Endothelial cell (in vitro differentiated cells): ENCODE measurements around the gene PRELP. TPM values are rescaled to one million over a fixed set of nuclear protein-coding genes. Genes with fewer than 3 reads are reported as not detected.

ENCODE experiments used
- DNase-seq: peaks from one replicate; pipeline ENCODE4 v3.0.0; 2021; ENCODE audit warnings: low spot score
- H3K27ac Mint-ChIP-seq: one replicate; pipeline ENCODE4 v1.8.0; 2021; ENCODE audit warnings: mixed read lengths, inconsistent platforms; ENCODE audit not compliant: unreplicated experiment
- H3K27me3 Mint-ChIP-seq: one replicate; pipeline ENCODE4 v1.8.0; 2021; ENCODE audit warnings: mild to moderate bottlenecking, moderate library complexity, mixed read lengths, inconsistent platforms; ENCODE audit not compliant: unreplicated experiment
- H3K36me3 Mint-ChIP-seq: one replicate; pipeline ENCODE4 v1.8.0; 2021; ENCODE audit warnings: mild to moderate bottlenecking, low read depth, mixed read lengths, inconsistent platforms; ENCODE audit not compliant: unreplicated experiment
- H3K4me1 Mint-ChIP-seq: one replicate; pipeline ENCODE4 v1.8.0; 2021; ENCODE audit warnings: mild to moderate bottlenecking, mixed read lengths, inconsistent platforms; ENCODE audit not compliant: unreplicated experiment
- H3K4me3 Mint-ChIP-seq: one replicate; pipeline ENCODE4 v1.8.0; 2021; ENCODE audit warnings: mild to moderate bottlenecking, mixed read lengths, inconsistent platforms; ENCODE audit not compliant: unreplicated experiment
- H3K9me3 Mint-ChIP-seq: one replicate; pipeline ENCODE4 v1.8.0; 2021; ENCODE audit warnings: mixed read lengths, inconsistent platforms; ENCODE audit not compliant: unreplicated experiment
- CTCF ChIP-seq: fragments of 200-600 bp; sonication (generic); IDR thresholded peaks from one replicate; pipeline ENCODE4 v1.5.0; 2021; ENCODE audit warnings: antibody characterized with exemption; ENCODE audit not compliant: unreplicated experiment
- total RNA-seq: library from RNA; stranded (reverse); fragmentation: NEBNext Ultra II Directional; extraction: Animal tissue kit (Norgen Biotek cat#: 25700); gene quantifications from one replicate; pipeline ENCODE4 v1.2.1, GENCODE V29; 2021; ENCODE audit not compliant: unreplicated experiment

PRELP gene
- total RNA-seq, 1 donor from 2014 or later, result 0.13 TPM

DNA sequence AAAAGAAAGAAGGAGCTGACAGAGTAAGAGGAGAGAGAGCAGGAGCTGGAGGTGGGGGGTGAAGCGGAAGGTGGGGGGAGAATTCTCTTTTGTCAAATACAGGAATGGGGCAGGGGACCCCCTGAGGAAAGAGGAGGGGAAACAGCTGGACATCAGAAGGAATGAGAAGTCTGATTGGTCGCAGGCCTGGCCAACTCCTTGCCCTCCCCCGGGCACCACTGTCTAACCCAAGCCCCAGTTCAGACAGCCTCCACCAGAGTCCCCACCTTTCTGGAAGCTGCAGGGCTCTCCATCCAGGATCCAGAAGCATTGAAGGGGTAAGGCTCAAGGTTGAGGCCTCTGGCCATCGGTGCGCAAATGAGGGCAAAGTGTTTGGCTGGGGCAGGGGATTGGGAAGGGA is 18.3 kb downstream of the PRELP start, which contains the start of gene OPTC:
Gene OPTC, plus strand, starts transcription at position 253 of the 400 bp plus-strand sequence. CDS start 1,853 bp downstream, outside the sequence.
- Mint-ChIP-seq H3K36me3 (no peaks in the 10 kb centered on the region), H3K4me1 (peaks cover 4% of the 10 kb centered on the region), H3K4me3 (no peak within 1 kb of the TSS), H3K27me3 (peaks cover 2% of the 10 kb centered on the region), H3K9me3 (no peaks in the 10 kb centered on the region), H3K27ac (no peak within 1 kb of the TSS)
- TF ChIP-seq CTCF, result no peak
- DNase-seq, result no peak

- no peak for TF ChIP-seq CTCF
- Mint-ChIP-seq H3K4me3 (no peak overlapping the region), H3K27ac (no peak overlapping the region), H3K27me3 (peaks cover 4% of the 10 kb centered on the region), H3K36me3 (no peaks in the 10 kb centered on the region), H3K9me3 (no peaks in the 10 kb centered on the region), H3K4me1 (peaks cover 4% of the 10 kb centered on the region)
- DNase-seq, result no peak
These were observed 20.2 kb downstream of the PRELP start for GRCh38 chr1:203495845-203496244.

GRCh38 chr1:203497269-203497777 is 21.7 kb downstream of the PRELP start:
- Mint-ChIP-seq H3K27me3 (peaks cover 4% of the 10 kb centered on the region), H3K4me1 (no peaks in the 10 kb centered on the region), H3K27ac (no peak overlapping the region), H3K4me3 (no peak overlapping the region), H3K36me3 (no peaks in the 10 kb centered on the region), H3K9me3 (no peaks in the 10 kb centered on the region)
- no peak for DNase-seq
- TF ChIP-seq CTCF, result no peak

GRCh38 chr1:203499643-203500278 is 24.2 kb downstream of the PRELP start:
- no peak for DNase-seq
- Mint-ChIP-seq H3K4me1 (peaks cover 3% of the 10 kb centered on the region), H3K9me3 (no peaks in the 10 kb centered on the region), H3K36me3 (no peaks in the 10 kb centered on the region), H3K27me3 (peaks cover 3% of the 10 kb centered on the region), H3K27ac (no peak overlapping the region), H3K4me3 (no peak overlapping the region)
- TF ChIP-seq CTCF, result no peak

- DNase-seq, result no peak
- H3K4me3 Mint-ChIP-seq, result no peak overlapping the region
- no peak for TF ChIP-seq CTCF
- H3K36me3 Mint-ChIP-seq, result no peaks in the 10 kb centered on the region
- no peak overlapping the region for H3K27ac Mint-ChIP-seq
- peaks cover 5% of the 10 kb centered on the region for H3K4me1 Mint-ChIP-seq
- H3K27me3 Mint-ChIP-seq, result peaks cover 6% of the 10 kb centered on the region
- no peaks in the 10 kb centered on the region for H3K9me3 Mint-ChIP-seq
These were observed 24.7 kb downstream of the PRELP start for GRCh38 chr1:203500279-203500678.
